Measurements from ENCODE around the gene STAT4.

Gene STAT4

GRCh38 chr2:191148791-191149190, 2.0 kb downstream of the STAT4 start:
- TF ChIP-seq EZH2 (optimal IDR thresholded peaks at IDR 0.05; ENCODE audit: low read depth, low read length) (no peak), EZH2phosphoT487 (IDR thresholded peaks at IDR 0.05; ENCODE audit: low read length) (no peak)
- TF ChIP-seq, protein P1, sequence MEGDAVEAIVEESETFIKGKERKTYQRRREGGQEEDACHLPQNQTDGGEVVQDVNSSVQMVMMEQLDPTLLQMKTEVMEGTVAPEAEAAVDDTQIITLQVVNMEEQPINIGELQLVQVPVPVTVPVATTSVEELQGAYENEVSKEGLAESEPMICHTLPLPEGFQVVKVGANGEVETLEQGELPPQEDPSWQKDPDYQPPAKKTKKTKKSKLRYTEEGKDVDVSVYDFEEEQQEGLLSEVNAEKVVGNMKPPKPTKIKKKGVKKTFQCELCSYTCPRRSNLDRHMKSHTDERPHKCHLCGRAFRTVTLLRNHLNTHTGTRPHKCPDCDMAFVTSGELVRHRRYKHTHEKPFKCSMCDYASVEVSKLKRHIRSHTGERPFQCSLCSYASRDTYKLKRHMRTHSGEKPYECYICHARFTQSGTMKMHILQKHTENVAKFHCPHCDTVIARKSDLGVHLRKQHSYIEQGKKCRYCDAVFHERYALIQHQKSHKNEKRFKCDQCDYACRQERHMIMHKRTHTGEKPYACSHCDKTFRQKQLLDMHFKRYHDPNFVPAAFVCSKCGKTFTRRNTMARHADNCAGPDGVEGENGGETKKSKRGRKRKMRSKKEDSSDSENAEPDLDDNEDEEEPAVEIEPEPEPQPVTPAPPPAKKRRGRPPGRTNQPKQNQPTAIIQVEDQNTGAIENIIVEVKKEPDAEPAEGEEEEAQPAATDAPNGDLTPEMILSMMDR (IDR thresholded peaks at IDR 0.05; ENCODE audit: low read length): no peak
- no peaks in the 10 kb centered on the region for H3K9me2 ChIP-seq (replicated peaks; ENCODE audit: insufficient read depth, low read length)
- no peaks in the 10 kb centered on the region for H4K20me1 ChIP-seq (ENCODE audit: insufficient read depth, low read length)
- H3K79me2 ChIP-seq (ENCODE audit: low read length): no peaks in the 10 kb centered on the region
- peaks cover 19% of the 10 kb centered on the region for H3F3A ChIP-seq (ENCODE audit: insufficient read depth, low read length)
- H3K36me3 ChIP-seq (replicated peaks; ENCODE audit: insufficient read depth, low read length): no peaks in the 10 kb centered on the region
- H3K9me3 ChIP-seq (replicated peaks; ENCODE audit: insufficient read depth, low read length): no peaks in the 10 kb centered on the region
- H2AFZ ChIP-seq (ENCODE audit: low read length): no peak overlapping the region
- H3K9ac ChIP-seq (ENCODE audit: low read length): no peak overlapping the region
- no peak for DNase-seq
- no peak overlapping the region for H3K27ac ChIP-seq (ENCODE audit: low read length)
- no peak overlapping the region for H3K4me2 ChIP-seq (ENCODE audit: low read depth, low read length)
- H3K27me3 ChIP-seq (replicated peaks; ENCODE audit: insufficient read depth, low read length): no peaks in the 10 kb centered on the region
- H3K4me3 ChIP-seq (ENCODE audit: low read length): no peak overlapping the region
- peaks cover 33% of the 10 kb centered on the region for H3K4me1 ChIP-seq (ENCODE audit: low read length)

- Histone ChIP-seq H4K20me1 (ENCODE audit: insufficient read depth, low read length) (no peaks in the 10 kb centered on the region), H3K79me2 (ENCODE audit: low read length) (no peaks in the 10 kb centered on the region), H3K36me3 (replicated peaks; ENCODE audit: insufficient read depth, low read length) (no peaks in the 10 kb centered on the region), H3K27me3 (replicated peaks; ENCODE audit: insufficient read depth, low read length) (no peaks in the 10 kb centered on the region), H3K9ac (ENCODE audit: low read length) (no peak overlapping the region), H3K4me2 (ENCODE audit: low read depth, low read length) (no peak overlapping the region), H3F3A (ENCODE audit: insufficient read depth, low read length) (peaks cover 19% of the 10 kb centered on the region), H3K9me2 (replicated peaks; ENCODE audit: insufficient read depth, low read length) (no peaks in the 10 kb centered on the region), H2AFZ (ENCODE audit: low read length) (no peak overlapping the region), H3K4me1 (ENCODE audit: low read length) (peaks cover 28% of the 10 kb centered on the region), H3K9me3 (replicated peaks; ENCODE audit: insufficient read depth, low read length) (no peaks in the 10 kb centered on the region), H3K4me3 (ENCODE audit: low read length) (no peak overlapping the region), H3K27ac (ENCODE audit: low read length) (no peak overlapping the region)
- no peak for DNase-seq
- no peak for TF ChIP-seq EZH2 (optimal IDR thresholded peaks at IDR 0.05; ENCODE audit: low read depth, low read length)
- TF ChIP-seq, protein P1 (IDR thresholded peaks at IDR 0.05; ENCODE audit: low read length): no peak
- TF ChIP-seq EZH2phosphoT487 (IDR thresholded peaks at IDR 0.05; ENCODE audit: low read length): no peak
Observed at GRCh38 chr2:191148281-191148680, 2.5 kb downstream of the STAT4 start.

GRCh38 chr2:191145769-191146471, 4.9 kb downstream of the STAT4 start:
- no peaks in the 10 kb centered on the region for H3K27me3 ChIP-seq (replicated peaks; ENCODE audit: insufficient read depth, low read length)
- no peak overlapping the region for H3K4me2 ChIP-seq (ENCODE audit: low read depth, low read length)
- H3K4me1 ChIP-seq (ENCODE audit: low read length): peaks cover 8% of the 10 kb centered on the region; the same call in 1 of the 2 replicates
- no peaks in the 10 kb centered on the region for H3K79me2 ChIP-seq (ENCODE audit: low read length)
- TF ChIP-seq, protein P1 (IDR thresholded peaks at IDR 0.05; ENCODE audit: low read length): no peak
- no peak for TF ChIP-seq EZH2 (optimal IDR thresholded peaks at IDR 0.05; ENCODE audit: low read depth, low read length)
- TF ChIP-seq EZH2phosphoT487 (IDR thresholded peaks at IDR 0.05; ENCODE audit: low read length): no peak
- H3K4me3 ChIP-seq (ENCODE audit: low read length): no peak overlapping the region
- no peak for DNase-seq
- no peaks in the 10 kb centered on the region for H3K9me3 ChIP-seq (replicated peaks; ENCODE audit: insufficient read depth, low read length)
- peaks cover 10% of the 10 kb centered on the region for H3F3A ChIP-seq (ENCODE audit: insufficient read depth, low read length)
- H4K20me1 ChIP-seq (ENCODE audit: insufficient read depth, low read length): no peaks in the 10 kb centered on the region
- no peak overlapping the region for H3K27ac ChIP-seq (ENCODE audit: low read length)
- H3K9ac ChIP-seq (ENCODE audit: low read length): no peak overlapping the region
- no peaks in the 10 kb centered on the region for H3K36me3 ChIP-seq (replicated peaks; ENCODE audit: insufficient read depth, low read length)
- no peak overlapping the region for H2AFZ ChIP-seq (ENCODE audit: low read length)
- no peaks in the 10 kb centered on the region for H3K9me2 ChIP-seq (replicated peaks; ENCODE audit: insufficient read depth, low read length)

Data from MM.1S (cell line).